Ureter (tissue), 1 donor: Measurements from ENCODE around the gene GPR4. TPM values are rescaled to one million over a fixed set of nuclear protein-coding genes. Genes with fewer than 3 reads are reported as not detected.

Source experiments
- DNase-seq: peaks from one replicate; pipeline ENCODE4 v3.0.0-alpha.2; 2020; ENCODE audit warnings: low spot score
- total RNA-seq: library from RNA; stranded (reverse); gene quantifications from one replicate; pipeline ENCODE4 v1.2.4, GENCODE V29; 2023
- donor health status: DM: yes; HTN: yes; CAD: no.

The GPR4 gene
- total RNA-seq, 1 donor from 2014 or later: 5.1 TPM

DNA sequence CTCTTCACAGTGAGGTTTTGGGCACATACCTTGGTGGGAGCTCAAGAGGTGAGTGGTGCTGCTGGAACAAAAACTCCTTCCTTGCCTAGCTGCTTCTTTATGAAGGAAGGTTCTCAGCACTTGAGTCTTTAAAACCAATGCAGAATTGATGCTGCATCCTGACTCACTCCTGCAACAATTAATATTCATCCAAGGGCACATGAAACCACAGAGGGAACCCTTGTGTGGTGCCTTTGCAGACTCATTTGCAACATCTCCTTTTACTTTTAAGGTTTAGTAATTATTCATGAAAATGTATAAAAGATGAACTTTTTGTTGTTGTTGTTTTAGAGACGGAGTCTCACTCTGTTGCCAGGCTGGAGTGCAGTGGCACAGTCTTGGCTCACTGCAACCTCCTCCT lies 47.5 kb downstream of the GPR4 start:
- DNase-seq: no peak

DNA sequence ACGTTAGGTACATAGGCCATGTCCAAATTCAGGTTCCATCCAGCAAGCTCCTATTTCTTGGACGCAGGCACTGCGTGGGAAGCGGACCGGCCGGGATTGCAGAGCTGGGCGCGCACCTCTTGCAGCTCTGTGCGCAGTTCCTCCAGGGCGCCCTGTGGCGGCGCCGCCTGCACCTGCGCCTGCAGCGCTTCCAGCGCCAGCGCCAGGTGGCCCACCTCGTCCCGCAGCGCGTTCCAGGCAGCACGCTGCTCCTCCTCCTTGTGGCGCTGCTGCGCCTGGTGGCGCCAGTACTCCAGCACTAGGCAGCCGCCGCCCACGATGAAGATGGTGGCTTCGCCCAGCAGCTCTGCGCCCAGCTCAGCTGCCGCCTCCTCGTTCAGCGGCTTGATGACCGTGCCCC lies 48.5 kb downstream of the GPR4 start:
- DNase-seq: no peak

DNA sequence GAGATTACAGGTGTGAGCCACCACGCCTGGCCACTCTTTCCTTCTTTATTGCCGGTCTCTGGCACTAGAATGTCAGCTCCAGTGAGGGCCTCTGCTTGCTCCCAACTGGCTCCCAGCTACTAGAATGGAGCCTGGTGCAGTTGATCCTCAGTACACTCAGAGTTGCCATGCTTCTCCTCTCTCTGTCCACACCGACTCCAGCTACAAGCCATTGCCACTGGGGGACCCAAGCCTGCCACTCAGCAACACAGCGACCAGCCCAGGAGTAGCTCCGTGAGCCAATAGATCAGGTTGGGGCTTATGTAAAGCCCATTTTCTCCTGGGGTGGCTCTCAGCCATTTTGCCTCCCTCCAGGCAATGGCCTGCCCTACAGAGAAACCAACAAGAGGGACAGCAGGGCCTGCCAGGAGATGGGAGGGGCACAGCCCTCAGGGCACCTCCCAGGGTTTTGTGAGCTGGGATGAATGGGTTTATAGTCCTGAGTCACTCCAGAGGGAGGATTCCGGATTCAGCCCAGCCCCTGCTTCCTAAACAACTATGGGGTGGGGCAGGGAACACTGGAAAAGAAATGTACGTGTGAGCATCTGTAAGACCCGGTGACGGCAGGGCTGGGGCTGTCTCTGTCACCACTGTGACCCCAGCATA lies 53.9 kb downstream of the GPR4 start:
- no peak for DNase-seq

DNA sequence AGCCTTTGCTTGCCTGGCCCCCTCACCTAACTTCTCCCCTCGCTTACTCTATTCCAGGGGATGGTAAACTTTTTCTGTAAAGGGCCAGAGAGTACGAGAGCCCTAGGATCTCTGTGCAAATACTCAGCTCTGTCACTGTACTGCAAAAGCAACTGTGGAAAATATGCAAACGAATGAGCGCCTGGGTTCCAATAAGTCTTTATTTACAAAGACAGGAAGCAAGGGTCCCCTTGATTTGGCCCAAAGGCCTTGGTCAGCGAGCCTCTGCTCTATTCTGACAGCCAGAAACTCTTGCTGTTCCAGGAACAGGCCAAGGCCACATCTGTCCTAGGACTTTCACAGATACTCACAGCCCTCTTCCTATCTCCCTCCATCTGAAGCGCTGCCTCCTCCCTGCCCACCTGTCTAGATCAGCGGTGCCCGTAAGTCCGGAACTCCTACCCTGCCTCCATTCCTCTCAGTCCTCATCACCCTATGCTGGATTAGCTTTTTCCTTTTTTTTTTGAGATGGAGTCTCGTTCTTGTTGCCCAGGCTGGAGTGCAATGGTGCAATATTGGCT lies 54.7 kb downstream of the GPR4 start:
- no peak for DNase-seq

DNA sequence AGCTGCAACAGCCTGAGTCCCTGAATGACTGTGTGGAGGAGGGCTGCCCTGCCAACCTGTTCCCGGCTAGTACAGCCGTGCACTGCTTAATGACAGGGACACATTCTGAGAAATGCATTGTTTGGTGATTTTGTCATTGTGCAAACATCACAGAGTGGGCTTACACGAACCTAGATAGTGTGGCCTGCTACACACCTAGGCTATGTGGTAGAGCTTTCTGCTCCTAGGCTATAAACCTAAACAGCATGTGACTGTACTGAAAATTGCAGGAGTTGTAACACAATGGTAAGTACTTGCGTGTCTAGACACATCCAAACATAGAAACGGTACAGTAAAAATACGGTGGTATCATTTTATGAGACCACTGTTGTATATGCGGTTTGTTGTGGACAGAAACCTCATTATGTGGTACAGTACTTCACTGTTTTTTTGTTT lies 59.8 kb downstream of the GPR4 start:
- DNase-seq: no peak

Other genes starting within 250 kb of the GPR4 start
- 26.1 TPM for gene ERCC2, start 231.6 kb downstream of the GPR4 start, total RNA-seq
- 108 TPM for gene PPP1R13L, start 197.1 kb downstream of the GPR4 start, total RNA-seq
- gene POLR1G, start 195.6 kb downstream of the GPR4 start, total RNA-seq: 6.9 TPM
- 78.3 TPM for gene ERCC1, start 178.3 kb downstream of the GPR4 start, total RNA-seq
- gene FOSB, start 134.2 kb downstream of the GPR4 start, total RNA-seq: 1.5 TPM
- 5.8 TPM for gene RTN2, start 105.2 kb downstream of the GPR4 start, total RNA-seq
- 1.4 TPM for gene PPM1N, start 103.8 kb downstream of the GPR4 start, total RNA-seq
- 90.1 TPM for gene VASP, start 94.7 kb downstream of the GPR4 start, total RNA-seq
- gene OPA3, start 17.4 kb downstream of the GPR4 start, total RNA-seq: 21.1 TPM
- 97.7 TPM for gene EML2, start 37.2 kb upstream of the GPR4 start, total RNA-seq
- gene GIPR, start 66.0 kb upstream of the GPR4 start, total RNA-seq: 2.8 TPM
- 359 TPM for gene SNRPD2, start 89.7 kb upstream of the GPR4 start, total RNA-seq
- 11.5 TPM for gene QPCTL, start 90.5 kb upstream of the GPR4 start, total RNA-seq
- 24.8 TPM for gene FBXO46, start 128.7 kb upstream of the GPR4 start, total RNA-seq
- not detected for gene MEIOSIN, start 131.2 kb upstream of the GPR4 start, total RNA-seq
- gene SIX5, start 167.0 kb upstream of the GPR4 start, total RNA-seq: 18.1 TPM
- gene DMPK, start 180.3 kb upstream of the GPR4 start, total RNA-seq: 106 TPM
- 64.2 TPM for gene DMWD, start 190.6 kb upstream of the GPR4 start, total RNA-seq
- 0.21 TPM for gene RSPH6A, start 213.1 kb upstream of the GPR4 start, total RNA-seq